GM12875 (cell line): Measurements from ENCODE around the gene PRDM11.

Experiments
- H3K4me3 ChIP-seq: one replicate; pipeline ENCODE4 v1.5.1; 2011; ENCODE audit warnings: low read depth, low read length, control low read depth
- CTCF ChIP-seq: IDR thresholded peaks from 2 replicates; pipeline ENCODE4 v1.5.1; 2011; ENCODE audit warnings: low read depth, mild to moderate bottlenecking, control low read depth, inconsistent platforms, low read length, moderate library complexity, borderline replicate concordance; ENCODE audit not compliant: insufficient read depth

The PRDM11 gene

GRCh38 chr11:45152740-45153595 is 6.5 kb downstream of the PRDM11 start:
- TF ChIP-seq CTCF = no peak
- H3K4me3 ChIP-seq = no peak overlapping the region

GRCh38 chr11:45154276-45154675 is 7.8 kb downstream of the PRDM11 start:
- no peak overlapping the region for H3K4me3 ChIP-seq
- no peak for TF ChIP-seq CTCF

GRCh38 chr11:45155058-45155551 is 8.7 kb downstream of the PRDM11 start:
- no peak overlapping the region for H3K4me3 ChIP-seq
- no peak for TF ChIP-seq CTCF

GRCh38 chr11:45155627-45156180 is 9.3 kb downstream of the PRDM11 start:
- H3K4me3 ChIP-seq = no peak overlapping the region
- TF ChIP-seq CTCF = no peak

GRCh38 chr11:45156201-45156600 is 9.8 kb downstream of the PRDM11 start:
- H3K4me3 ChIP-seq = no peak overlapping the region
- TF ChIP-seq CTCF = no peak

GRCh38 chr11:45156741-45157140 is 10.3 kb downstream of the PRDM11 start:
- no peak for TF ChIP-seq CTCF
- H3K4me3 ChIP-seq = no peak overlapping the region
